ENCODE measurements around the gene OXCT2.
"Not testable (repeated sequence)": the region's sequence is repeated elsewhere in the genome, so short reads cannot be mapped to it uniquely, and the experiment has no call there.

The OXCT2 gene

DNA sequence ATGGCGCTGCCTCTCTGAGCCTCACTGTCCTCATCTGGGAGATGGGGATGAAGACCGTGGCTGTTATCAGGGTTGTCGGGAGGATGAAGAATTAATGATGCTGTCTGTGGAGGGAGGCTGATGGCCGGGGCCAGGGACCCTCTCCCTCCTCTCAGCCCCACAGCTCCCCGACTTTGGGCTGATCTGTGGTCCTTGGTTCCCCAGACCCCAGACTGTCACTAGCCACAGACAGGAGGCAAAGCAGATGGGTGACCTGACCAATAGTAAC is 15.9 kb upstream of the OXCT2 start:
- DNase-seq: not testable (repeated sequence)

DNA sequence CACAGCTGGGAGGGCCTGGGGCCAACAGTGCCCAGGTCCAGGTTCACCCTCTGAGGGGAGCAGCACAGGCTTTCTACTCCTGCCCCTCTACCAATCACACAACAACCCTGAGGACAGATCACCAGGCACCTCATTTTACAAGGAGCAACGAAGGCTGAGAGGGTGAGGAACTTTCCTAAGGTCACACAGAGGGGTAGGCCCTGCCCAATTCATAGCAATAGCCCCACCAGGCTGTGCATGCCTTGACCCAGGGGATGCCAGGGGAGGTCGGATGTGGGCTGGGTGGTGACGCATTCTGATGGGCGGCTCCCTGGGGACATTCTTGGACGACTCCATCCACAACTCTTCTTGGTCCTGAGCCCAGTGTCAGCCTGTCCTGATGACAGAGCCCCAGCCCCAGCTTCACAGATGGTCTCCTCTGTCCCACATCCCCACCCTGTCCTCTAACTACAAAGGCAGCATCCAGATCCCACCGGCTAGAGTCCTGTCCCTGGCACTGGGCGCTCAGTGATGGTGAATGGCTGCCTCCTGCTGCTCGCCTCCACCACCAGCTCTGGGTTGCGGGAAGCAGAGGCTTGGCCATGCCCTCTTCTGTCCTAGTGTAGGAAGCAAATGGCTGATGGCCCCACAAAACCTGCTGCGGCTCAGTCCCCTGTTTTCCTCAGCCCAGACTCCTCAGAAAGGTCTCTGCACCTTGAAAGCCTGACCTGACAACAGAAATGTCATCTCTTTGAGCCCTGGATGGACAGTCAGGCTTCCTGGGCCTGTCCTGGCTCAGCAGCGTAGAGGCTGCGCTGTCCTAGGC is 15.4 kb upstream of the OXCT2 start:
- not testable (repeated sequence) for DNase-seq

DNA sequence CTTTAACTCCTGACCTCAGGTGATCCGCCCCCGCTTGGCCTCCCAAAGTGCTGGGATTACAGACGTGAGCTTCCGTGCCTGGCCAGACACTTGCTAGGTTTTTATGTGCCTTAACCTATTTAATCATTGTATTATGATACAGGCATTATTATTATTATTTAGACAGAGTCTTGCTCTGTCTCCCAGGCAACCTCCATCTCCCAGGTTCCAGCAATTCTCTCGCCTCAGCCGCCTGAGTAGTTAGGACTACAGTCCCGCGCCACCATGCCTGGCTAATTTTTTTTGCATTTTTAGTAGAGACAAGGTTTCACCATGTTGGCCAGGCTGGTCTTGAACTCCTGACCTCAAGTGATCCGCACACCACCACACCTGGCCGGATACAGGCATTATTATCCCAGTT is 11.5 kb upstream of the OXCT2 start:
- DNase-seq: not testable (repeated sequence)

DNA sequence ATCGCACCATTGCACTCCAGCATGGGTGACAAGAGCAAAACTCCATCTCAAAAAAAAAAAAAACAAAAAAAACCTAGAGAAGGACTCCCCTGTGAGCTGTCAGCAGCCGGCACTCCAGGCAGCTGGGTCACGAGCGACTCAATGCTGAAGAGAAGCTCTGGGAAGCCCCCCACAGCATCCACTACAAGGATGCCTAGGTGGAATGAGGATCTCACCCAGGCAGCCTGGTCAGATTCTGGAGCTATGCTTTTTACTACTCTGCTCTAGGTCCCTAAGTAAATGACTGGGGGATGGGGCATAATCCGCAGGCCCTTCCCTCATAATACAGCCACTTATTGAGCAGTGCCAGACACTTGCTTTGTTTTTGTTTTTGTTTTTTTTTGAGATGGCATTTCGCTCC is 11.0 kb upstream of the OXCT2 start:
- DNase-seq: no peak

DNA sequence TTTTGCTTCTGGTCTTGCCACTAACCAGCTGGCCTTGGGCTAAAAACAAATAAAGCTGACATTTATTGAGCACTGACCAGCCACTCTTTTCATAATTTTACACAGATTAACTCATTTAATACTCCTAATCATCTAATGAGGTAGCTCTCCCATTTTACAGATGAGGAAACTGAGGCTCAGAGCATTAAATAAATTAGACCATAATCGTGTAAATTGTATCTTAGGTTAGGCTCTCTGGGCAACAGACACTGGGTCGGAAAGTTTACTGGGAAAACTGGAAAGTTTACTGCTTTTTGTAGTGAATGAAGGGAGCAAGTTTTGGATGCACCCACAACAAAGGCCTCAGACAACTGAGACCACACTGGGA is 10.2 kb upstream of the OXCT2 start:
- no peak for DNase-seq

DNA sequence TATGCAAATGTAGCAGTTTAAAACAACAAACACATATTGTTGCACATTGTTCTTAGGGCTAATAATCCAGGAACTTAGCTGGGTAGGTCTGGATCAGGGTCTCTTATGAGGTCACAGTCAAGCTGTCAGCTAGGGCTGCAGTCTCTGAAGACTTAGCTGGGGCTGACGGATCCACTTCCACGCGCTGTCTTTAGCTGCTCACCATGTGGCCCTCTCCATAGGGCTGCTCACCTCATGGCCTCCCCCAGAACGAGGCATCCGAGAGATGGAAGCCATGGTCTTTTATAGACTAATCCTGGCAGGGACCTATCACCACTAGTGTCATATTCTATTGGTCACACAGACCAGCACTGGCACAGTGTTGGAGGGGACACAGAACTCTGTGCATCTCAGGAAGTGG is 8.7 kb upstream of the OXCT2 start:
- DNase-seq: no peak

DNA sequence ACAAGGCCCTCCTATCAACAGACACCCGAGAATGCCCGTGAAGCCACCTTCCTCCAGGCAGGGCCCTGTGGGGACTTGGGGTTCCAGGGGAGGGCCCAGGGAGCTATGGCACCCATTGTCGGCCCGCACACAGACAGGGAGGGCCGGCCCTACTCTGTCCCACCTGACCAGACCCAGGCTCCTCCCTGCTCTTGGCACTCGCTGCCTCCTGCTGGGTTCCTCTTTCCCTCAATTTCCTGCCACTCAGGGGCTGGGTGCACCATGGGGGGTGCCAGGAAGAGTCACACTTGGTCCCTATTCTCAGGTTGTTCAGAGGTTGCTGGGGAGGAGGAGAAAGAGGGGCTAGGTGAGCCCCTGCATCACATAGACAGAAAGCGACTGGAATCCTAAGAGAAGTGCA is 8.0 kb upstream of the OXCT2 start:
- no peak for DNase-seq

DNA sequence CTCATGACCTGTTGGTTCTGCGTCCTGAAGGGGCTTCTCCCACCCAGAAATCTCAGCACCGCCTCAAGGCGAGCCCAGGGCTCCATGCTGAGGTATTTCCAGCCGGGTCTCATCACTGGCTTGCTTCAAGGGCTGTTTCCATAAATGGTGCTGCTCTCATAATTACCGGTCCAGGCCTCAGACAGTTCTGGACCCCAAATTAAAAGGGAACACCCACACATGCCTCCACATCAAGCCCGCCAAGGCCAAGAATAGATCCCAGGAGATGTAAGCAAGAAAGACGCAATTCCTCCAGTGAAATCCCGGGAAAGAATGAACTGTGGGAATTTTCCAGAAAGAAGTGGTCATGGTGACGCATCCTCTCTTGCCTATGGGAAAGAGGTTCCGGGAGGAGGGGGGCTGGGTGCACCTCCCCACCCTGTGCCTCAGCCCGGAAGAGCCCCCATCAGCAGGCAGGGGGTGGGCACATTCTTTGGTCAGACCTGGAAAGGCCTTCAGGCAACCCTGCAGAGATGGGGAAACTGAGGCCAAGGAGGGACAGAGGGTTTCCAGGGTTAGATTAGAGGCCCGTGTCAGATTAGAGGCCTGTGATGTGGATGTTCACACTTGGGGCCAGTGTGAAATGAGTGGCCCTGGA is 7.4 kb upstream of the OXCT2 start:
- DNase-seq: not testable (repeated sequence)

DNA sequence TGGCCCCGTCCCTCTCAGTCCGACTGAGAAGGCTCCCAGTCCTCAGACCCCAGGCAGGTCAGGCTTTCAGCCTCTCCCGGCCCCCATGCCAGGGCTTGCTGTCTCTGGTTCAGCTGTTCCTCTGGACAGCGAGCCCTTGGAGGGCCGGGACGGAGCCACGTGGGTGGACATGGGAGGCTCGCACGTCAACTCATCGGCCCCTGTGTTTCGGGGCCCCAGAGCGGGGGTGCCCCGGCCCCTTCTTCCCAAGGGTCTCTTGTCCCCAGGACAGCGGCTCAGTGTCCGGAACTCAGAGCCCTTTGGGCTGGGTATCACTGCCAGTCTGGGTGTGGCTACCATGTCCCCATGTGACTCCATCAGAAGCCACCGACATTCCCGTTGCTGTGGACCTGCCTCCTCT is 6.7 kb upstream of the OXCT2 start:
- DNase-seq: not testable (repeated sequence)

DNA sequence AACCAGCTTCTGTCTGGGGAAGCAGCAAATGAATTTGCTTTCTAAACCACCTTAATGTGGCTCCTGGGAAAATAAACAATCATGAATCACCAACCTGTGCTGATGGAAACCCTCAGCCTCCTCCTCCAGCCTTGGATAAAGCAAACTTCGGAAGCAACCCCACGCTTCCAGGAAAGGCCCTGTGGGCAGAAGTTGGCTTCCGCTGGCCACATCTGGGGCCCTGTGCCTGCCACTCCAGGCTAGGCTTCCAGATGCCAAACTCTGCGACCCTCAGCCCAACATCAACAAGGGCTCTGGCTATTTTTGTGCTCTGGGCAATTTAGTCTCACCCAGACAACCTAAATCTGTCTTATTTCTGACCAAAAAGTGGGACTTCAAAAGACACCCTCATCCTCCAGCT is 6.2 kb upstream of the OXCT2 start:
- DNase-seq: no peak

DNA sequence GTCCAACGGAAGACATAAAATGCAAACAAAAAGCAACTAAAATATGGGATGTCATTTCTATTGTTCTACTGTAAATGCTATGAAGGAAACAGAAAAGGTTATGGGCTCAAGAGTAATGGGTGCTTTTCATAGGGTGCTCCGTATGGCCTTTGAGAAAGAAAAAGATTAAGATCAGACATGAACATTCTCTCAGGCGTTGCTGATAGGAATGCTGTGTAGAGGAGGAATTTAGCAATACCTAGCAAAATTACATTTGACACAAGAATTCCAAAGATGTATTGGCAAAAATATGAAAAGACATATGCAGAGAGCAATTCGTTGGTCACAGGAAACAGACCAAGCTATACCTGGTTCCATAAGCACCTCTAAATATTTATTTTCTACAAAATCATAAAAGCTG is 5.7 kb upstream of the OXCT2 start:
- no peak for DNase-seq

DNA sequence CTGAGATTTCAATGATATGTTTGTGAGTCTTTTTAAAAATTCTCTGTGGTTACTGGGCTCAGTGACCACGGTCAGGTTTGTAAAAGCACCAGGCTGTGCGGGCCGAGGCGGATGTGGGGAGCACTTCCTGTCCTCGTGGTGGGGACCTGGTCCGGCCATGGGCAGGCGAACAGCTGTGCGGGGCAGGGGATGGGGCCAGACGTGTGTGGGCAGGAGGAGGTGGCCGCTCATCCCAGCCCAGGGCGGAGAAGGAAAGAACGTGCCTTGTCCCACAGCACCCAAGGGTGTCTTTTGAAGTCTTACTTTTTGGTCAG is 5.2 kb upstream of the OXCT2 start:
- DNase-seq: no peak

DNA sequence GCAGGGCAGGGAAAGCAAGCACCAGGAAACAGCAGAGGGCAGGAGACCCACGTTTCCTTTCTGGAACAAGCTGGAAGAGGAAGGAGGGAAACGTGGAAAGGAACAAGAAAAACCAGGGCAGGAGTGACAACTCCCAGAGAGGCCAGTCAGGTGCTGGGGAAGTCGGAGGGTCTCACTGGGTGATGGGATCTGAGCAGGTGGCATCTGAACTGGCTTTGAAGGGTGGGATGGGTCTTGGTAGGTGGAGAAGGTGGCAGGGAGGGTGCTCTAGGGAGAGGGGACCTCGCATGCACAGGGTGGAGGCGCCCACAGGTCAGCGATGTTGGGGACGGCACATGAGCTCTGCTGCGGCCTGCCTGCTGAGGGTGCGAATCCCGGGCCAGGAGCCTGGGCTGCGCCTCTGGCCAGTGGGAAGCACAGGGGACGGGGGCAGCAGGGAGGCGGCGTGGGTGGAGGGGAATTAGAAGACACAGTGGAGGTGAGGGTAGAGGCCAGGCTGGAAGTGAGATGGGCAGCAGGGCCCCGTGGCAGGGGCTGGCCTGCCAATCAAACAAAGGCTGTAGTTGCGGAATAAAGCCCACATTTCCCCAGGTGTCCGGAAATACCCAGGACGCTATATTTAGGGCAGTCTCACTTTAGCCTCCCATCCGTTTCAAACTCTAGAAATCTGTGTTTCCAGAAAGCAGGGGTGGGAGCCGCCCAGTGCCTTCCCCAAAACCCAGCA is 4.7 kb upstream of the OXCT2 start:
- not testable (repeated sequence) for DNase-seq

DNA sequence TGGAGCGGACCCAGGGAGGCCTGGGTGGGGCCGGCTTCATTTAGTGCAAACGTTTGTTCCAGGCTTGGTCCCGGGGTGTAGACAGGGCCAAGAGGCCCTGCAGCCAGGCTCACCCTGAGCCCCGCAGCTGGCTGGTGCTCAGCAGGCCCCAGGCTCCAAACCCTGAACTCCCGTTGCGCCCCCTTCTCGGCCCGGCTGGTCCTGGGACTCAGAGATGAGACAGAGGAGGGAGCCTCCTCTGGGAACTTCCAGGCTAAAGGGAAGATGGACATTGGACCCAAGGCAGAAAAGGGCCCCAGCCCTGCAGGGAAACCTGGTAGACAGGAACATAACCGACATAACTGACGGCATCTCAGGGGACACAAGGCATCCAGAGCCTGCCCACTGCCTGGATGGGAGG is 4.0 kb upstream of the OXCT2 start:
- not testable (repeated sequence) for DNase-seq

DNA sequence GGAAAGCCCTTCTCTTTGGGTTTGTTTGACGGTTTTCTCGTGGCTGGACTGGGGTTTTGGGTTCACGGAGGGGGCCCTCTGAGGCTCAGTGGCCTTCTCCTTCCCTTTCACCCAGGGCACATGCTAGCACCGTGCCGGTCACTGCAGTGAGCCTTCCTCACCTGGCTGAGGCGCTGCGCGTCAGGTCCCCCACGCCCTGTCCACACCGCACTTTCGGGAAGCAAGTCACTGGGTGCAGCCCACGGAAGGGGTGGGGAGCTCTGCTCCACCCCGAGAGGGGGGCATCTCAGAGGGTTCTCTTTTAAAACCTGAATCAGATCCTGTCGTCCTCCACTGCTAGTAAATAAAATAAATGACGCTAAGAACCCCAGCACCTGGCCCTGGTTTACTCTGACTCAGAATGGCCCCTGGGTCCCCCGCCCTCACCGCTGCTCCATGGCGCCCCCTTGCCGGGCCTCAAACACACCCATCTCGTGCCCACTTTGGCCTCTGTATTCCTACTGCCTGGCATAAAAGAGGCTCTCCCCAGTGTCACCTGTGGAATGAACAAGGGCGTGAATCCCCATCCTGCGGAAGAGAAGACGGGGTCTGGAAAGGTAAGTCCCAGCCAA is 2.3 kb upstream of the OXCT2 start:
- not testable (repeated sequence) for DNase-seq

DNA sequence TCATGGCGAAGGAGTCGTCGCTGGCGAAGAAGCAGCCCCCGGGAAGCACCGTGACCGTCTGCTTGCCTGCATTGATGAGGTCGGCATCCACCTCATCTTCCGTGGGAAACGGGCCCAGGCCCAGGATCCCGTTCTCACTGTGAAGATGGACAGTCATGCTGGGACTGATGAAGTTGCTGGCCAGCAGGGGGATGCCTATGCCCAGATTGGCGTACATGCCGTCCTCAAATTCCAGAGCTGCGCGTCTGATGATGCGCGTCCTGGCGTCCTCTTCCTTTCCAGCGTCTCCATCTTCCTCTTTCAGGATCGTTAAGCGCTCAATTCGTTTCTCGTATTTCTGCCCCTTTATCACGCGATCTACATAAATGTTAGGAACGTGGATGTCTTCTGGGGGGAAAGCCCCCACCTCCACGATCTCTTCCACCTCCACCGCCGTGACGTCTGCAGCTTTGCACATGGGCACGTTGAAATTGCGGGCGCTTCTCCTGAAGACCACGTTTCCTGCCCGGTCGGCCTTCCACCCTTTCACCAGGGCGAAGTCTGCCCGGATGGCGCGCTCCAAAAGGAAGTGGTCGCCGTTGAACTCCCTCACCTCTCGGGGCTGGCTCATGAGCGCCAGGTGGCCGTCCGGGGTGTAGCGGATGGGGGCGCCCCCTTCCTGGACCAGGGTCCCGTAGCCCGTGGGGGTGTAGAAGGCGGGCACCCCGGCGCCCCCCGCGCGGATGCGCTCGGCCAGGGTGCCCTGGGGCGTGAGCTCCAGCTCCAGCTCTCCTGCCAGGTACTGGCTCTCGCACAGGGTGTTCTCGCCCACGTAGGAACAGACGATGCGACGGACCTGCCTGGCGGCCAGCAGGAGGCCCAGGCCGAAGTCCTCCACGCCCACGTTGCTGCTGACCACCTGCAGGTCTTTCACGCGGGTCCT is 787 bp downstream of the OXCT2 start:
- not testable (repeated sequence) for DNase-seq

DNA sequence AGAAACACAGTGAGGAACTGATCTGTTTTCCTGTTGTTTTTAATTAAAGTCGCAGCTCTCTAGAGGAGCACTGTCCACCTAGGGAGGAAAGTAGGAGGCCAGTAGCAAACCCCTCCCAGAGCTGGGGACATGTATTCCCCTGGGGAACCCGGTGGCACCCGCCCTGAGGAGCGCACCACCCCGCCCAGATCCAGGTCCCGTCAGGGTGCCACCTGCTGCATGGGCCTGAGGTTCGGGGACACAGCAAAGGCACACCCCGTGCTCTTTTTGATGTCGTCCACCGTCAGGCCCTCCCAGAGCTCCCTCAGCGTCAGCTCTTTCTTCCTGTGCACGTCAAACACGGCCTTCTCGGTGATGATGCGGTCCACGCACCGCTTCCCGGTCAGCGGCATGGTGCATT is 1.6 kb downstream of the OXCT2 start:
- DNase-seq: not testable (repeated sequence)

DNA sequence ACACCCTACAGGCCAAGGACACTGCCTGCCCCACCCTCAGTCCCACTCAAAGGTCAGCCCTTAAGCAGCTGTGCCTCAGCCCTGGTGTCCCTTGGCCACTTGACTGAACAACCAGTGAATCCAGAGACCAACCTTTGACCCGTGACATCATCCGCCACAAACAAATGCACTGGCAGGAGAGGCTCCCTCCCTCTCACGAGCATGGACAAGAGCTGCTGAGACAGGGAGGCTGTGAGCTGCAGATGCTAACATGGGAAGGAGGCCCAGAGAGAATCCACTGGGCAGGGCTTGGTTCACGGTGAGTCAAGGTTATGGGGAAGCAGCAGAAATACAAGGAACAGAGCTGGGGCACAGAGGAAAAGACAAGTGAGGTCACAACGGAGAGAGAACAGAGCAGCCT is 4.7 kb downstream of the OXCT2 start:
- DNase-seq: not testable (repeated sequence)

DNA sequence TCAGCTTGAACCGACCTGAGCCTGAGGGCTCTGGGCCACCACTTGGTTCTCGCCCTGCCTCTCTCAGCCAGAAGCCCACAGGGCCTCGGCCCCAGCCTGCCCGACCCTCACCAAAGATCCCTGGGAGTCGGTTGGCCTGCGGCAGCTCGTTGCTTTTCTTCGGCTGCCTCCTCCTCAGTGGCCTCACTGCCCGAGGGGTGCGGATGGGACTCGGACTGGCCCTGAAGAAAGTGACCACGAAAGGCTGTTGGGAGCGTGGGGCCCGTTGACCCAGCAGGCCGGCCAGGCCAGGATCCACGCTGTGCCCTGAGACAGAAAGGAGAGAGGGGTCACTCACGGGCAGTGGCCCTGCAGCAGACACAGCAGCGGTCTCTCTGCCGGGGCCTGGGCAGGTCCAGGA is 6.6 kb downstream of the OXCT2 start:
- DNase-seq: not testable (repeated sequence)

DNA sequence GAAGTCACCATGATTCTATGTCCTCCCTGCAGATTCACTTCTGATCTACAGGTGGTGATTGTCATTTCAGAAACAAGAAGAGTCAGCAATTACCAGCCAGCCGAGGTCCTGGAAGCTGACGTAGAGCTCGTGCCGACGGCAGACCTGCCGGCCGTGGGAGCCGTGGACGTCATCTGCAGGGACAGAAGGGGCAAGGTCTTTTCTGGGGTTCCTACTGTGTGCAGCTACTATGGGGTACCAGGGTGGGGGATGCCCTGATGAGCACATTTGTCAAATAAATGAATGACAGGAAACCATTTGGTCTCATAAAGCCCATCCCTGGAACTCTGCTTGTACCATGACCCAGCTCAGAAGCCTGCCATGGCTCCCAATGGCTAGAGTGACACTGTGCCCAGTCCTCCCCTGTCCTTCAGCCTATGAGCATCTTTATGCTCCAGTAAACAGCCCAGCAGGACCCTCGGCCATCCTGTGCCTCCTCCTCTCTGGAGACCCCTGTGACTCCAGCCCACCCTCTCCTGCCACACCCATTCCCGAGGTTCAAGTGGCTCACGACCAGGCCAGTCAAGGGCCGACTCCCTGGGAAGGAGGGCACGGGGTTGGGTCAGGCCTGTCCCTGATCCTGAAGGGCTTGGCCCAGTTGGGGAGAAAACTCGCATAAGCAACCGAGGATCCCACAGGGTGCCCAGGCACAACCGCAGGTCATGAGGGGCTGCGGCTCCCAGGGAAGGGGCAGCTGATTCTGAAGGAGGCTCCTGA is 7.4 kb downstream of the OXCT2 start:
- DNase-seq: not testable (repeated sequence)

DNA sequence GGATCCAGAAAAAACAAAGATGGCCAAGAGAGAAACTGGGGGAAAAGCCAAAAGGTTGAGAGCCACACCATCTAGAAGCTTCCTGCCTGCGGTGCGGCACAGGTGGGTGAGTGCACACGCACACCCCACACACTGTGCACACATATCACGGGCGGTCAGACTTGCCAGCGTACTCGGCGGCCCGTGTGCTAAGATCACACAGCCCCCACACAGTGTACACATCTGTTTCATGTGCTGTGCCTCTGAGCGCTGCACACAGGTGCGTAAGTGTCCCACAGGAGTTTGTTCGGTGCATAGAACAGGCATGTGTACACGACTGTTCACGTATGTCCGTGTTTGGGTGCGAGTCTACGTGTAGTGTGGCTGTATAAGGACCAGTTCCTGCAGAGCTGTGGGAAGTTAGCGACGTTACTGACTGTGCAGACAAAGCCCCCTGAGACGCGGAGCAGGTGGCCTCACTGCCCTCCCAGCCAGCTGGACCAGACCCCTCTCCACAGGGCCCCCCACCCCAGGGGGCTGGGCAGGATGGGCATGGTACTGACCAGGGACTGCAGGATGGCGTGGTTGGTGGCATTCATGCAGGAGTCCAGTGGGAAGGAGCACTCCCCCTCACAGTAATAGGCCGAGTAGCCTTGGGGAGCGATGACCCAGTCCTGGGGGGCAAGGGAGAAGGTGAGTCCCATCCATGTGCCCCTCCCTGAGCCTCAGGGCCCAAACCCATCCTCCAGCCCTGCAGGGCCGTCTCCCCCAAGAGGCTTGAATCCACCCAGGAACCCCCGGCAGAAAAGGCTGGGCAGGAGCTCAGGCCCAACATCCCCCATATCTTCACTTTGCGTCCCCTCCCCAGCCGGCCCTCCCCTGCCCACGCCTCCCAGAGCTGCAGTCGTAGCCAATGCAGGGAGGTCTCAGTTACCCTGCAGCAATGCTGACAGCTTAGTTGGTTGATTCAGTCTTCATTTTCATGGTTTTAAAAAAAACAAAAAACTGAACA is 8.3 kb downstream of the OXCT2 start:
- DNase-seq: no peak

Measured in T1000 (cell line).